ENCODE measurements around the gene CC2D2B.
A peak's percentile ranks its signal among the peaks of the same experiment; 100 is the strongest.
"Not testable (repeated sequence)": the region's sequence is repeated elsewhere in the genome, so short reads cannot be mapped to it uniquely, and the experiment has no call there.

CC2D2B gene

GRCh38 chr10:95906677-95907455 lies 909 bp upstream of the CC2D2B start:
- DNase-seq: peak; percentile 65

DNA sequence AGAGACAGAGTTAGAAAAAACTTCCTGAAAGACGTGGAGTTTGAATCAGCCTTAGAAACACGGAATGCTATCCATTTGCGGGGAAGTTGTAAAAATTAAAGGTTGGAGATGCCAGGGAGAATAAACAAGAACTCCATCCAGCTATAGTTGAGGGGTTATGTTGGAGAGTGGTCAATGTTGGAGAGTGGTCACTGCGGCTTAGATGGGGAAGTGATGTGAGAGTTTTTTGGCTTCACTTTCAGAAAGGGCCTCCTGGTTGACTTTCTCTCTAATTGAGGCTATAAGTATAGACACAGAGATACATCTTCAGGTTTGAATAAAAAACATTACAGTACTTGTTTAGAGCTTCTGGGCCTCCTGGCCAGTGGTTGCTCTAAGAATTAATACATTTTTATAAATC lies 675 bp downstream of the CC2D2B start:
- DNase-seq: no peak

DNA sequence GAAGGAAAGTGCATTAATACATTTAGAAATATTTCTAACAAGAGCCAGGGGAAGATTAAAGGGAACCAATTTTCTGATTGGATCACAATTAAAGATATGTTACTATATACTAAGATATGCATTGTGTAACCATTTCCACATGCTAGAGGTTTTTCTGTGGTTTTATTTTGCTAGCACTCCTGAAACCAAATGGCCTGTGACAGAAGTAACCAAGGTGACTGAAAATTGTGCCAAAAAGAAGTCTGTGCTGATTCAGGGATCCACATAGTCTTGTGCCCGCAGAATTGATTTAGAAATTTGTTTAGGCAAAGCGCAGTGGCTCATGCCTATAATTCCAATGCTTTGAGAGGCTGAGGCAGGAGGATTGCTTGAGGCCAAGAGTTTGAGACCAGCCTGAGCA lies 1.8 kb downstream of the CC2D2B start:
- DNase-seq: no peak

DNA sequence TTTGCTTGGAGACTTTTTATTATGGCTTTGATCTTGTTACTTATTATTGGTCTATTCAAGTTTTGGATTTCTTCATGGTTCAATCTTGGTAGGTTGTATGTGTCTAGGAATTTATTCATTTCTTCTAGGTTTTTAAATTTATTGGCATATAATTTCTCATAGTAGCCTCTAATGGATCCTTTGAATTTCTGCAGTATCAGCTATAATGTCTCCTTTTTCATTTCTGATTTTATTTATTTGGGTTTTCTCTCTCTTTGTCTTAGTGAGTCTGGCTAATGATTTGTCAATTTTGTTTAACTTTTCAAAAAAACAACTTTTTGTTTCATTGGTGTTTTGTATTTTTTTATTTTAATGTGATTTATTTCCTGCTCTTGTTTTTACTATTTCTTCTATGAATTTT lies 8.3 kb downstream of the CC2D2B start:
- DNase-seq: not testable (repeated sequence)

- no peak for DNase-seq
These were observed 13.1 kb downstream of the CC2D2B start for GRCh38 chr10:95920798-95921426.

DNA sequence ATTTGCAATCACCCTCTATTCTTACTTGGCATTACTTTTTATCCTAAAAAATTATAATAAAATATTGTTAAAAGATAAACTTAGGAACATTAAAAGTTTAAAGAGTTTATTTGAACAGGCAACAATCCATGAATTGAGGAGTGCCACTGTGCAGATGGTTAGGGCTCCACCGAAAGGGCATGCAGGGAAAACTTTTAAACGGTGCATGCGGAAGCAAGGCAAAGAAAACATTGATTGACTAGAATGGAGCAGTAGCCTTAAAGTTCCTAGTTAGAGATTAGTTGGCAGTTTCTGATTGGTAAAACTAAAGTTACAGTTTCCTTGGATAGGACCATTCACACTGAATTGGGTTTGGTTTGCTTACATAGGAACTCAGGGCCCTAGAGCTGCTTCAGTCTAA lies 17.3 kb downstream of the CC2D2B start:
- DNase-seq: no peak

- DNase-seq: no peak
These were observed 27.7 kb downstream of the CC2D2B start for GRCh38 chr10:95935429-95935828.

DNA sequence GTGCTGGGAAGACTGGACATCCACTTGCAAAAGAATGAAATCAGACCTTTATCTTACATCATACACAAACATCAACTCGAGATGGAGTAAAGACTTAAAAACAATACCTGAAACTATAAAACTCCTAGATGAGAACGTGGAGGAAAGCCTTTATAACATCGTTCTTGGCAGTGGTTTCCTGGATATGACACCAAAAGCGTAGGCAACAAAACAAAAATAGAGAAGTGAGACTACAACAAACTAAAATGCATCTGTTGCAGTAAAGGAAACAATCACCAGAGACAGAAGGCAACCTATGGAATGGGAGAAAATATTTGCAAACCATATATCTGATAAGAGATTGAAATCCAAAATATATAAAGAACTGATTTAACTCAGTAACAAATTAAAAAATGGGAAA lies 33.3 kb downstream of the CC2D2B start:
- DNase-seq: no peak

- DNase-seq: no peak
These were observed 55.6 kb downstream of the CC2D2B start for GRCh38 chr10:95963202-95963990.

DNA sequence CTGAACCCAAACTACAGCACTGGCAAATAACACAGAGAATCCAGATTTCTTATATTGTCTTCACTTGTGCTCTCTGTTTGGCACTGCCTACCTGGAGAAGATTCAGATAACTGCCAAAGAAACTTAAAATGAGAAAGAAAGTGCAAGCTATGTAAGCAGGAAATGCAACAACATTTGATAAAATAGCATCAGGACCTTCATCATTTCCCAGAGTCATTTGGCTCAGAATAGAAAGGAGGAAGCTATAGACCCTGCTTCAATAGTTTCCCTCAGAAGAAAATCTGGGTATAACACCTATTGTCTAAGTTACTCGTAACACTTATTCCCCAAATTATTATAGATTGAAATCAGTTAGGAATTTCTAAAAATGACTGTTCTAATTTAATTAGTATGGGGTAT lies 56.2 kb downstream of the CC2D2B start:
- DNase-seq: no peak

GRCh38 chr10:95964756-95965155 lies 57.0 kb downstream of the CC2D2B start:
- no peak for DNase-seq

DNA sequence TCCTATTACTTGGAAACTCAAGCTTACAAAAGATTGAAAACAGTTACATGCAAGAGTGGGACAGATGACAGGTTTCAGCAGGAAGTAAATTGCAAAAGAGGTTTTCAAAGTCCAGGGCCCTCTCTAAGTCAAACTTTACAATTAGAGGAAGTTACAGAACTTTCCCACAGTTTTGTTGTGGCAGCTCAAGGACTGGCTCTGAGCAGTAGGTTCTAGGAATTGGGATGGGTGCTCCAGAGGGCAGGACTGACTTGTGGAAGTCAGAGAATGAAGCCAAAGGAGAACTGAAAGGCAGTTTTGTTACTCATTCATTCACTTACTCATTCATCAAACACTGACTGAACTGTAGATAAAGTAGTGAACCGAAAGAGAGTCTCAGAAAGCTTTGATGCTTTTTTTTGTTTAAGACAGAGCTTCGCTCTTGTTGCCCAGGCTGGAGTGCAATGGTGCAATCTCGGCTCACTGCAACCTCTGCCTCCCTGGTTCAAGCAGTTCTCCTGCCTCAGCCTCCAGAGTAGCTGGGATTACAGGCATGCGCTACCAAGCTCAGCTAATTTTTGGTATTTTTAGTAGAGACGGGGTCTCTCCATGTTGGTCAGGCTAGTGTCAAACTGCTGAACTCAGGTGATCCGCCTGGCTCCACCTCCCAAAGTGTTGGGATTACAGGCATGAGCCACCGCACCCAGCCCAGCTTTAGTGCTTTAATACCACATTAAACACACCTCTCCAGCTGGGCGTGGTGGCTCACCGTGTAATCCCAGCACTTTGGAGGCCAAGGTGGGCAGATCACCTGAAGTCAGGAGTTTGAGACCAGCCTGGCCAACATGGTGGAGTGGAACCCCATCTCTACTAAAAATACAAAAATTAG lies 68.8 kb downstream of the CC2D2B start:
- DNase-seq: no peak

GRCh38 chr10:95982200-95982599 lies 74.4 kb downstream of the CC2D2B start:
- DNase-seq: no peak

GRCh38 chr10:95987685-95988426 lies 80.1 kb downstream of the CC2D2B start:
- DNase-seq: no peak

GRCh38 chr10:95988702-95989101 lies 80.9 kb downstream of the CC2D2B start:
- DNase-seq: no peak

GRCh38 chr10:95994376-95994775 lies 86.6 kb downstream of the CC2D2B start:
- not testable (repeated sequence) for DNase-seq

DNA sequence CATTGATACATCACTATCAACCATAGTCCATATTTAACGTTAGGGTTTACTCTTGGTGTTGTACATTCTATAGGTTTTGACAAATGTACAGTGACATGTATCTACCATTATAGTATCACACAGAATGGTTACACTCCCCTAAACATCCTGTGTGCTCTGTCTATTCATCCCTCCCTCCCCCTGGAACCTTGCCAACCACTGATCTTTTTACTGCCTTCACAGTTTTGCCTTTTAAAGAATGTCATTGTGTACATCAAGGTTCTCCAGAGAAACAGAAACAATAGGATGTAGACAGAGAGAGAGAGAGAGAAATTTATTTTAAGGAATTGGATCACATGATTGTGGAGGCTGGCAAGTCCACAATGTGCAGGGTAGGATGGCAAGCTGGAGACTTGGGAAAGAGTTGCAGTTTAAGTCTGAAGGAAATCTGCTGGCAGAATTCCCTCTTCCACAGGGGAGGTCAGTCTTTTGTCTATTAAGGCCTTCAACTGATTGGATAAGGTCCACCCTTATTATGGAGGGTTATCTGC lies 90.5 kb downstream of the CC2D2B start:
- no peak for DNase-seq

DNA sequence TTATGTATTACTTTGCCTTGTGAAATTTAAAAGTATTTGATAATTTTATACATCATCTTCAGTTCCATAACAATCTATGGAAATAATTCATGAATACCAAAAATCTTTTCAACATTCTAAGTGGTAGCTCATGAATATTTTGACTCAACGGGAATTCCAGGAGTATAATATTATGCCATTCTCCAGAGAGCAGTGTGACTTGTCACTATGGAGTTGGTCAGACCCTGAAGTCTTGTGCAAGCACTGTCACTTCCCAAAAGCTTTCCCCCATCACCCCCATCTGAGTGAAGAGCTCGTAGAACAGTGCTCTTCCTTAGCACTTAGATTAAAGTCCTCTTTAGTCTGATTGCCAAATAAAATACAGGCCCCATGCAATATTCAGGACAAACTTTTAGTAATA lies 106.2 kb downstream of the CC2D2B start:
- DNase-seq: no peak

DNA sequence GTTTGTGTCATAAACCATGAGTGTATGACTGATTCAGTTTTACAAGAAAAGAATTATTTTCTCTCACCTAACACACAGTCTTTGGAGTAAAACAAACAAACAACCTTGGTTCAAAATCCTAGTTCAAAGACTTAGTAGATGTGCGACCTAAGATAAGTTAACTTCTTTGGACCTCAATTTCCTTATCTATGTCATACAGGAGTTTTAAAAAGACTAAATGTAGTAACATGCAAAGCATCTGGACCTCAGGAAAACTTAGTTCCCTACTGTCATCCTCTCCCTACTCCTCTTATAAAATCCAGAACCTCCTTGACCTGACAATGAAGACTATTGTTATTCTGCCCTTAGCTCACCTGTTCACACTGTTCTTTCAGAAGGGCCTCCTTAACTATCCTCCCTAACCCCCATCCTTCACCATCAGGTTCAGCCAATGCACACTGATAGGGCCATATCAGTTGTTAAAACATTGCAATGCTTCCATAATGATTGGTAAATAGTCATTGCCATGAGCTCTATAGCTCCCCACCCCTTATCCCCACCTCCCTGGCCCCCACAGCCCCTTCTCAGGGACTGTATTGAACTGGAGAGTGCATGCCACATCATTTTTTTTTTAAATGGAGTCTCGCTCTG lies 106.8 kb downstream of the CC2D2B start:
- no peak for DNase-seq

- DNase-seq: peak; percentile 22
These were observed 109.5 kb downstream of the CC2D2B start for GRCh38 chr10:96017191-96017687.

DNA sequence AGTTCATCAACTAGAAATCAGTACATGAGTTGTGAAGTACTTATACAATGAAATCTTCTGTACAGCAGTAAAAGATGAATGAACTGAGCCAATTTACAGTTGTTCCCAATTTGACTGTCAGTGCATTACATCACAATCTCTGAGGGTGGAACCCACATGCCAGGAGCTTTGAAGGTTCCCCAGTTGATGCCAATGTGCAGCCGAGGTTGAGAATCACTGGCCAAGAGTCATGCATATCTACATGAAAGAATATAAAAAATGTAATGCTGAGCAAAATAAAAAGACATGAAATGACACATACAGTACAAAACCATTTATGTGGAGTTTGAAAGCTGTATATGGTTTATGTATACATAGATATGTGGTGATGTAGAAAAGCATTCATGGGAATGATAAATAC lies 113.6 kb downstream of the CC2D2B start:
- DNase-seq: no peak

Data from right hindlimb (tissue), 1 donor.